ENCODE results near the gene PFKFB3.
"Not testable (repeated sequence)": the region's sequence is repeated elsewhere in the genome, so short reads cannot be mapped to it uniquely, and the experiment has no call there.

PFKFB3 gene

GRCh38 chr10:6229290-6229689 is 26.6 kb downstream of the PFKFB3 start:
- intact Hi-C loops (cut with DNase I) = no loop called here
- peak in 1 of 42 donors; percentile 17 for DNase-seq

GRCh38 chr10:6229746-6230145 is 27.0 kb downstream of the PFKFB3 start:
- intact Hi-C loops (cut with DNase I) = no loop called here
- DNase-seq = peak in 1 of 42 donors; percentile 16

GRCh38 chr10:6230315-6230714 is 27.6 kb downstream of the PFKFB3 start:
- peak in 1 of 42 donors; percentile 17 for DNase-seq

GRCh38 chr10:6231146-6231545 is 28.4 kb downstream of the PFKFB3 start:
- peak in 1 of 42 donors; percentile 41 for DNase-seq
- intact Hi-C loops (cut with DNase I) = no loop called here

More at GRCh38 chr10:6230315-6230714, 27.6 kb downstream of the PFKFB3 start:
- intact Hi-C loops (cut with DNase I) = no loop called here

- intact Hi-C loops (cut with DNase I) = no loop called here
- DNase-seq = peak in 1 of 42 donors; percentile 18
Observed at GRCh38 chr10:6231730-6232129, 29.0 kb downstream of the PFKFB3 start.

- intact Hi-C loops (cut with DNase I) = no loop called here
- peak in 2 of 42 donors; percentile 18 to 44 for DNase-seq
Observed at GRCh38 chr10:6232225-6232807, 29.6 kb downstream of the PFKFB3 start.

GRCh38 chr10:6232846-6233724 is 30.4 kb downstream of the PFKFB3 start:
- DNase-seq = peak in 25 of 42 donors; percentile 40 to 80 (median 61)
- intact Hi-C loops (cut with DNase I) = no loop called here

GRCh38 chr10:6233725-6234277 is 31.1 kb downstream of the PFKFB3 start:
- intact Hi-C loops (cut with DNase I) = no loop called here
- DNase-seq = no peak

- peak in 1 of 42 donors; percentile 27 for DNase-seq
- intact Hi-C loops (cut with DNase I) = no loop called here
Observed at GRCh38 chr10:6234371-6234770, 31.6 kb downstream of the PFKFB3 start.

GRCh38 chr10:6236349-6237198 is 33.8 kb downstream of the PFKFB3 start:
- peak in 3 of 42 donors; percentile 28 to 48 (median 39) for DNase-seq

GRCh38 chr10:6237199-6237530 is 34.4 kb downstream of the PFKFB3 start:
- DNase-seq = peak in 1 of 42 donors; percentile 7
- intact Hi-C loops (cut with DNase I) = no loop called here

More at GRCh38 chr10:6236349-6237198, 33.8 kb downstream of the PFKFB3 start:
- intact Hi-C loops (cut with DNase I) = no loop called here

GRCh38 chr10:6238587-6239212 is 36.0 kb downstream of the PFKFB3 start:
- DNase-seq; intact Hi-C loops (cut with DNase I): not testable (repeated sequence)

- intact Hi-C loops (cut with DNase I) = no loop called here
- DNase-seq = peak in 27 of 42 donors; percentile 33 to 91 (median 60)
Observed at GRCh38 chr10:6239213-6239991, 36.7 kb downstream of the PFKFB3 start.

- intact Hi-C loops (cut with DNase I) = no loop called here
- no peak for DNase-seq
Observed at GRCh38 chr10:6240254-6240653, 37.5 kb downstream of the PFKFB3 start.

- intact Hi-C loops (cut with DNase I) = no loop called here
- DNase-seq = no peak
Observed at GRCh38 chr10:6242089-6242488, 39.4 kb downstream of the PFKFB3 start.

GRCh38 chr10:6244510-6244909 is 41.8 kb downstream of the PFKFB3 start:
- DNase-seq = no peak
- intact Hi-C loops (cut with DNase I) = no loop called here

- intact Hi-C loops (cut with DNase I) = no loop called here
- DNase-seq = peak in 23 of 42 donors; percentile 17 to 78 (median 55)
Observed at GRCh38 chr10:6247041-6247712, 44.4 kb downstream of the PFKFB3 start.

Measured in head of caudate nucleus (tissue), 42 donors.